GM12872 (cell line): ENCODE measurements around the gene AIFM1.

ENCODE experiments used
- CTCF ChIP-seq: IDR thresholded peaks from 3 replicates; pipeline ENCODE4 v1.5.1; 2011; ENCODE audit warnings: low read depth, mild to moderate bottlenecking, low read length, moderate library complexity; ENCODE audit not compliant: insufficient read depth

The AIFM1 gene

GRCh38 chrX:130117166-130117565, 48.5 kb downstream of the AIFM1 start:
- TF ChIP-seq CTCF = no peak

- TF ChIP-seq CTCF = no peak
Measured at GRCh38 chrX:130114141-130114588, 51.5 kb downstream of the AIFM1 start.

GRCh38 chrX:130111220-130112154, 54.2 kb downstream of the AIFM1 start:
- TF ChIP-seq CTCF = no peak

- TF ChIP-seq CTCF = no peak
Measured at GRCh38 chrX:130110379-130111219, 55.0 kb downstream of the AIFM1 start, which contains the start of gene ELF4. Gene ELF4, minus strand, starts transcription at chrX:130110497. Its CDS starts 29,167 bp downstream, at chrX:130081330.

- TF ChIP-seq CTCF = no peak
Measured at GRCh38 chrX:130109429-130110378, 55.9 kb downstream of the AIFM1 start.

- TF ChIP-seq CTCF = no peak
Measured at GRCh38 chrX:130108647-130109428, 56.8 kb downstream of the AIFM1 start.
